Measurements from ENCODE around the gene ZNF716. TPM values are rescaled to one million over a fixed set of nuclear protein-coding genes. Genes with fewer than 3 reads are reported as not detected.

Gene ZNF716
- total RNA-seq (2022; extraction: Qiagen RNA extraction; ENCODE audit: low read depth): not detected in 5 replicates

GRCh38 chr7:57449904-57450303 is at the start of gene ZNF716:
ZNF716 (plus strand) TSS chr7:57450177; CDS start chr7:57450289, 112 bp downstream.

Data from A549 treated with GW870086 at 1 μM for 4 hours (cell line).